OCI-LY7 (cell line): Measurements from ENCODE around the gene GRHL3.

Experiments used
- CTCF ChIP-seq: fragments of 200-600 bp; sonication (generic); conservative IDR thresholded peaks from 2 replicates; pipeline ENCODE4 v1.5.1; 2014; ENCODE audit warnings: mild to moderate bottlenecking, antibody characterized with exemption, low read length, moderate library complexity, mixed read lengths
- EZH2phosphoT487 ChIP-seq: fragments of 200-600 bp; sonication (generic); IDR thresholded peaks from 2 replicates; pipeline ENCODE4 v1.6.1; 2018; ENCODE audit warnings: low read depth, borderline replicate concordance, mild to moderate bottlenecking, mixed run types, antibody characterized with exemption, low read length, moderate library complexity, mixed read lengths

DNA sequence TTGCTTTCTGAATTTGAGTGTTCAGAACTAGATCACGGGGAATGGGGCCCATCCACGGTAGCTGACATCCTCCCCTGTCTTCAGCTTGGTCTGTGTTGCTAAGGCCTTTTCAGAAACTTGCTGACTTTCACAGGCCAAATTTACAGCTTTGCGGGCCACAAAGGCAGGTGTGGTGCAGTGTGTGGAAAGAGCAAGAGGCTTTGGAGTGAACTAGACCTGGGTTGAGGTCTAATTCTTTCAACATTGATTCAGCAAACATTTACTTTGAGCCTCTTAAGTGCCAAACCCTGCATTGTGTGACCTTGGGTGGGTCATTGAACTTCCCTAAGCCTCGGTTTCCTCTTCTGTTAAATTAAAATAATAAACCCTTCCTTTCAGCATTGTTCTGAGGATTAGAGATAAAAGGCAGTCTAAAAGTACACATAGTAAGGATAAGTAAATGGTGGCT lies 70.1 kb downstream of the GRHL3 start:
- TF ChIP-seq CTCF (no peak), EZH2phosphoT487 (no peak)
